SKM-1 treated with dmso at 0.1 percent for 144 hours (cell line): ENCODE data around the gene INTS1.
"Not testable (repeated sequence)": the region's sequence is repeated elsewhere in the genome, so short reads cannot be mapped to it uniquely, and the experiment has no call there.

ENCODE experiments used
- DNase-seq: peaks from one replicate; lab custom pipeline; 2025; ENCODE audit not compliant: unreplicated experiment; lab: John Stamatoyannopoulos, UW

The INTS1 gene

DNA sequence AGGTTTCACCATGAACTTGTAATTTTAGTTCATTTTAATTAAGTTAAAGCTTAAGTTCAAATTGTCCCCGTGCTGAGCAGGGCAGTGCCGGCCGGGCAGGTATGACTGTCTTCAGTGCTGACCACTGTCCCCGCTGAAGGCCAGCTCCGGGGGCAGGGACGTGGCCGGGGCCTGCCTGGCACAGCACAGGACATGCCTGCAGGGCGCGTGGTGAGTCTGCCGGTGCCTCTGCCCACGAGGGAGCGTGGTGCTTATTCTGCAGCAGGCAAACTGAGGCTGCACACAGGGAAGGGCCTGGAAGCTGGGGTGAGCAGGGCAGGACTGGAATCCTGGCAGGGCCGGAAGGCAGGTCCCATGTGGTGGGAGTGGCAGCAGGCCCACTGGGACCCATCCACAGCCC, 54.7 kb downstream of the INTS1 start:
- DNase-seq = no peak

DNA sequence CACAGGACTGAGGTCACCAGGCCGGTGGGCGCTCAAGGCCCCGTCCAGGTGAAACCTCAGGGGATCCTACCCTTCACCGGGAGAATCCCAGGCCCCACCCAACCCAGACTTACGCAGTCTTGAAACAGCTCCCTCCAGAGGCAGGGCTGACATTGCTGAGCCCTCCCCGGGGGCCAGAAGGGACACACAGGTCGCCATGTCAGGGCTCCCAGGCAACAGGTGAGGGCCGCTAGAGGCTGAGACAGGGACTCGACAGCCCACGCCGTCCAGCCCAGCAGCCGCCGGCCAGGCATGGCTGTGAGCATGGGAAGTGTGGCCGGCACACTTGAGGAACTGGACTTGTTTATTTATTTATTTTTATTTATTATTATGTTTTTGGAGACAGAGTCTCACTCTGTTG, 55.2 kb downstream of the INTS1 start:
- no peak for DNase-seq

DNA sequence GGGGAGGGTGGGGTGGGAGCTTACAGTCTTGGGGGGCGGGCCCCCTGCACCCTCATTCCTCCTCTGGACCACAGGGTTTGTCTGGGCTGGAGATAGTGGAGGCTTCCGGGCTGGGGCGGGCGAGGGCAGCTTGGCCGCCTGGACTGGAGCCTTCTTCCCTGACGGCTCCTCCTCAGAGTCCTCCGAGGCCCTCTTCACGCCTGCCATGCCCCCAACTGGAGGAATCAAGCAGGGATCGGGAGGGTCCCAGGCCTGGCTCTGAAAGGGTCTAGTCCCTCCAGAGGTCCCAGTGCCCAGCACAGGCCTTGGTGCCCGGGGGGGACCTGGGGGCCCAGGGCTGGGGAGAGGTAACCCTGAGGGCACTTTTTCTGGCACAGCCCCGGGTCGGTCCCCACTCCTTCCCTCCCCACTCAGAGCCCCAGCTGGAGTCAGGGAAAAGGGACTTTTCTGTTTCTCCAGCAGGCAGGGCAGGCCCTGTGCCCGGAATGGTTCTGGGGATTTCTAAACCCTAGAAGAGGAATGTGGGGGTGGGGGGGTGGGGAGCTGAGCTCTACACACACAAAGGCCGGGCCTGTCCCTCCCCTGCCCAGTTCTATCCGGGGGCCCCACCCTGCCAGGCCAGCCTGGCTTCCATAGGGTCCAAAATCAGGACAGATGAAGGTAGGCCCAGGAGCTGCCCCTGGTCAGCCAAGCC, 56.5 kb downstream of the INTS1 start:
- no peak for DNase-seq

DNA sequence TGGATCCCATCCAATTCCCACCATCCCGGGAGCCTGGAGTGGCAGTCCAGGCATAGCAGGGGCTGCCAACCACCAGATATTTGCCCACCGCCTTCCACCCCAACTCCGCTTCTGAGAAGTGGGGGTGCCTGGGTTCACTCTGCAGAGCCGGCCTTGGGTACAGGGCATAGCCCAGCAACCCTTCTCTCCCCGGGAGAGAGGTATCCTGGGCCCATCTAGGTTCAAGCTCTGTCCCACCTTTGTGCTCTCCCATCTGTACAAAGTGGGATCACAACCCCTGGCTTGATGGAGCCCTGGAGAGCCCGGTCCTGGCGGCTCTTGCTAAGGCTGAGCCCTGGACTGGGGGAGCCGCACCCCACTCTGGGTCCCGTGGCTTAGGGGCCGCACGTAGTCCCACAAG, 57.1 kb downstream of the INTS1 start:
- DNase-seq = no peak

DNA sequence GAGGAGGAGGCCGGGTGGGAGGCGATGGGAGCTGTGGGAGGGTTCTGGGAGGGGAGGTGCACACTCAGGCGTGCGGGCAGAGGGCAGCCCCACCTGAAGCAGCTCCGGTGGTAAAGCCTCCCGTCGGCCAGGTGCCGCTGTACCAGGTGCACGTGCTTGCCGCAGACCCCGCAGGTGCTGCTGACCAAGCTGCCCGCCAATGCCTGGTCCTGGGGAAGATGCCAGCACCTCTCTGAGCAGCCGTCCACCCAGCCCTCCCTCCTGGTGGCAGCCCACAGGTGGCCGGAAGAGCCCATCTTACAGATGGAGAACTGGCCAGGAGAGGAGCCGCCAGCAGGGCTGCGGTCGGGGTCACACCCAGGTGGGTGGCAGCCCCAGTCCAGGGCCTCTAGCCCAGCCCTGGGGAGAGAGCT, 57.6 kb downstream of the INTS1 start:
- no peak for DNase-seq

DNA sequence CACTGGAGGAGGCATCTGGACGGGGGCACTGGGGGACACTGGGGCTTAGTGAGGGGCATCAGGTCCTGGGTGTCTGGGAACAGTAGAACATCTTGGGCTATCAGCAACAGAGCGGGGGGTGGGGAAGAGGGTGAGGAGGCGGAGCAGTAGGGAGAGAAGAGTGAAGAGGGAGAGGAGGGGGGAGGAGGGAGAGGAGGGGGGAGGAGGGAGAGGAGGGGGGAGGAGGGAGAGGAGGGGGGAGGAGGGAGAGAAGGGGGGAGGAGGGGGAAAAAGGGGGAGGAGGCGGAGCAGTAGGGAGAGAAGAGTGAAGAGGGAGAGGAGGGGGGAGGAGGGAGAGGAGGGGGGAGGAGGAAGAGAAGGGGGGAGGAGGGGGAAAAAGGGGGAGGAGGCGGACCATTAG, 58.2 kb downstream of the INTS1 start:
- DNase-seq = not testable (repeated sequence)

DNA sequence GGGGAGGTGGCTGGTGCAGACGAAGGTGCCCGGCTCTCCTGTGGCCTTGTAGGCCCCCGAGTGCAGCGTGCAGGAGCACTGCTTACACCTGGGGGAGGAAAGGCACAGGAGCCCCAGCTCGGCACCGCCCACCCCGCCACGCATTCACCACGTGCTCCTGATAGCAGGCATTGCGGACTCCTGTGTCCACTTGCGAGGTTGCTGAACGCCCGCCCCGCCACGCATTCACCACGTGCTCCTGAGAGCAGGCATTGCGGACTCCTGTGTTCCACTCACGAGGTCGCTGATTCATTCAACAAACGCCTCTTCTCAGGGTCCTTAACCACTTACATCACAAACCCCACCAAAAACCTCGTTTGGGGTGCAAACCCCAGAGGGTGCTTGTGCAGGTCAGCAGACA, 58.8 kb downstream of the INTS1 start:
- DNase-seq = no peak

DNA sequence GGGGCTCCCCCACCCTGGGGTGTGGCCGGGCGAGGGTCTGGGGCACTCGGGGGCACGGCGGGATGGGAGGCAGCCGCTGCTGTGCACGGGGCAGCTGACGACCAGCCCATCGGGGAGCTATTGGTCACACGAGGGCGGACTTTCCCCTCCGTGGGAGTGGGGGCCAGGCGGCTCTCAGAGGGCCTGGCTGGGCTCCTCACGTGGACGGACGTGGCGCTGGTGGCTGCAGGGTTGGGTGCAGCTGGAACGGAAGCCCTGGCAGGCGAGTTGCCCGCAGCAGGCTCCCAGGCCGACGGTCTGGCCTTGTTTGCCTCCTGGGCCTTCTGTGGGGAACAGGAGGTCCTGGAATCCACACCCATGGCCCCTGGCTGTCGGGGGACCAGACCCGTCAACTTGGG, 59.3 kb downstream of the INTS1 start:
- no peak for DNase-seq

DNA sequence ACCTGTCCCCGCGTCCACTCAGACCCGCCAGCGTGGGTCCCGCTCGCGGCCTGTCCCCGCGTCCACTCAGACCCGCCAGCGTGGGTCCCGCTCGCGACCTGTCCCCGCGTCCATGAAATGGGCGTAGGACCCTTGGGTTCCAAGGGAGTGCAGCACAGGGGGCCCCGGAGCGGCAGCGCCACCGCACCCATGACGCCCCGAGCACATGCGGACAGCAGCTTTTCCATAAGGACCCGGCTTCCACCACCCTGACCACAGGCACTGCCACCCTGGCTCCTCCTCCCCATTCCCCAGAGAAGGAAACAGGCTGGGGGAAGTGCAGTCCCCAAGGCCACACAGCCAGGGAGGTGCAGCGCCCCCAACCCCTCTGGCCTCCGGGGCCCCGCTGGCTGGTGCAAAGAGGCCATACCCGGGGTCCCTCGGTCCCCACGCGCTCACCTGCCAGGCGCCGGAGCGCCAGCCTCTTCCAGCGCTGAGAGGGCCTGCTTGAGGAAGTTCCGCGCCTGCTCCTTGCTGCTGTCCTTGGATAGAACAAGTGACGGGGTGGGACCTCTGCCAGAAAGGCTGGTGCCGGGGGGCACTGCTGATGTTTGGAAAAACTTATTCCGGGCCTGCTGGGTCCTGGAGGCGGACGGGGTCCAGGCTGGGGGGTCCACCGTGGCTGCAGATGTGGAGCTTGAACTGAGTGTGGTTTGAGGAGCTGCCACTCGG, 59.8 kb downstream of the INTS1 start:
- no peak for DNase-seq

DNA sequence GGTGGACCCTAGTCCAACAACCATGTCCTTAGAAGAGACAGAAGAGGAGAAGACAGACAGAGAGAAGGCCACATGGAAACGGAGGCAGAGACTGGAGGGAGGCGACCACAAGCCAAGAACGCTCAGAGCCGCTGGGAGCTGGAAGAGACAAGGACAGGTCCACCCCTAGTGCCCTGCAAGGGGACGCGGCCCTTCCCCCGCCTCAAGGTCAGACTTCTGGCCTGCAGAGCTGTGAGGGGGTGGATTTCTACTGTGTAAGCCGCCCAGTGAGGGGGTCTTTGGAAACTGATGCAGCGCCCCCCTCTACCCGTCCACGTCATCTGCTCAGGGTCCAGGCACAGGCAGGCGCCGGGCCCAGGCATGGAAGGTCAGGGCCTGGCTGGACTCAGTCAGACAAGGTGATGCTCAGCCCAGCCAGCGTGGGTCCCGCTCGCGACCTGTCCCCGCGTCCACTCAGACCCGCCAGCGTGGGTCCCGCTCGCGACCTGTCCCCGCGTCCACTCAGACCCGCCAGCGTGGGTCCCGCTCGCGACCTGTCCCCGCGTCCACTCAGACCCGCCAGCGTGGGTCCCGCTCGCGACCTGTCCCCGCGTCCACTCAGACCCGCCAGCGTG, 60.5 kb downstream of the INTS1 start:
- not testable (repeated sequence) for DNase-seq

DNA sequence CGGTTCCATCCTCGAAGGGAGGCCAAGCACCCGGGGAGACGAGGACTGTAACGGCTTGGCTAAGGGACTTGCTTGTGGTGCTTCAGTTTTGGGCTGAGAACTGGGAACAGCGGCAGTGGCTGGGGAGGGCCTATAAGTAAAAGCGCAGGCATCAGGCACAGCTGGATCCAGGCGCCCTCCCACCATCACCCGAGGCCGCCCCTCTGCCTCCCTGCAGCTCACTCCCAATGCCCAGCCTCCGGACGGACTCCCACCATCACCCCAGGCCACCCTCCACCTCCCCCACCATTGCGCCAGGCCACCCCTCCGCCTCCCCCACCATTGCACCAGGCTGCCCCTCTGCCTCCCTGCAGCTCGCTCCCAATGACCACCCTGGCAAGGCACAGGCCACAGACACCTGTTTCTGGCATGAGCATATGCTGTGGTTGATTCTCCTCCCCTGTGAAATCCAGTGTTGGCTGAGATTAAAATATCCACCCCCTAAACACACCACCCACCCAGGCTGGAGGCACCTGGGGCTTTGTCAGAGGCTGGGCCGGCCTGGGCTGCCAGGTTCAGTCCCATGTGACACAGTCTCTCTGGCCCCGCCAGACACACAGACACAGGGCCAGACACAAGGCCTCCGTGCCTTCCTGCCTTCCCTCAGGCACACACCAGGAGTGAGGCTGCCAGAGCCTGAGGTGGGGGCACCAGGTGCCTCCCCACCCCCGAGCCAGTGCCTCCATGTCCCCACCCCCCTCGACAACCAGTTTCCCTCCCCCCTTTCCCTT, 61.6 kb downstream of the INTS1 start:
- DNase-seq = no peak

DNA sequence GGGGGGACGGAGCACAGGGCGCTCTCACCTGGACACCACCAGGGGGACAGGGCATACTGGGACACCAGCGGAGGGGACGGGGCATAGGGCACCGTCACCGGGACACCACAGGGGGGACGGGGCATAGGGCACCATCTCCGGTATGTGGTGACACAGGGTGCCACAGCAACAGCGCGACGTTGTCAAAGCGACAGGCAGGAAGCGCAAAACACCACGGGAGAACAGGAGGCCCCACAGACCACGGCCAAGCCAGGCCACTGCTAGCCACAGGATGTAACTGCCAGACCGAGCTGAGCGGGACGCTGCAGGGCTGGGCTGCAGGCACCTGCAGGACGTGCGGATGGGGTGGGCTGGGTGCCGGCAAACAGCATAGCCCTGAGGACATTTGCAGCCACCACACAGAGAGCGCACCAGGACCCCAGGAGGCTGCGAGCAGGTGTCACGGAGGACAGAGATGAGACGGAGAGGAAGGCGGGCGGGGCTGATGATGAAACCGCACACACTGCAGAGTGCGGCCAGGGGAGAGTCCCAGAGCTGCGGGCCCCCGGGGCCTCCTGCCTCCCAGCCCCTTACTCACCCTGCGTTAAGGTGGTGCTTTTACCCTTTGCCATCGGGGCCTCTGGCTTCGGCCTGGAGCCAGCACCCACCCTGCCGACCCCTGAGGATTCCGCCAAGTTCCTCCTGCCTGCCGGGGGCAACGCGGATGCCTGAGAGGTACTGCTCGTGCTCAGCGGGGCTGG, 62.4 kb downstream of the INTS1 start:
- DNase-seq = no peak

DNA sequence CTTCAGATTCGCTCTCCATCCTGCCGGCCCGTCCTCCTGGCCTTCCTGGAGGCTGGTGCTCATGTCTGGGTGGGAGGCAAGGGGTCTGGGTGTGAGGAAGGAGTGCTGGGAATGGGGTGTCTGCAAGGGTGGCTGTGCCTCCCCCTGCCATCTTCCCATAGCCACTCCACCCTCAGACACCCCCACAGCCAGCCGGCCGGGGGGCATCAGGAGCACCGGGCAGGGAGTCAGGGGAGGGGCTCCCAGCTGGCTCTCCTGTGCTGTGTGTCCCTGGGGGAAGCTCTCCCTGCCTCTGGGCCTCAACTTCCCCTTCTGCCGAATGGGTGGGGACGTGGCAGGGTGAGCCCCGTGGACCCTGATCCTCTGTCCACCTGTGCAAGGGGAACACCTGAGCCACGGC, 63.6 kb downstream of the INTS1 start:
- no peak for DNase-seq

DNA sequence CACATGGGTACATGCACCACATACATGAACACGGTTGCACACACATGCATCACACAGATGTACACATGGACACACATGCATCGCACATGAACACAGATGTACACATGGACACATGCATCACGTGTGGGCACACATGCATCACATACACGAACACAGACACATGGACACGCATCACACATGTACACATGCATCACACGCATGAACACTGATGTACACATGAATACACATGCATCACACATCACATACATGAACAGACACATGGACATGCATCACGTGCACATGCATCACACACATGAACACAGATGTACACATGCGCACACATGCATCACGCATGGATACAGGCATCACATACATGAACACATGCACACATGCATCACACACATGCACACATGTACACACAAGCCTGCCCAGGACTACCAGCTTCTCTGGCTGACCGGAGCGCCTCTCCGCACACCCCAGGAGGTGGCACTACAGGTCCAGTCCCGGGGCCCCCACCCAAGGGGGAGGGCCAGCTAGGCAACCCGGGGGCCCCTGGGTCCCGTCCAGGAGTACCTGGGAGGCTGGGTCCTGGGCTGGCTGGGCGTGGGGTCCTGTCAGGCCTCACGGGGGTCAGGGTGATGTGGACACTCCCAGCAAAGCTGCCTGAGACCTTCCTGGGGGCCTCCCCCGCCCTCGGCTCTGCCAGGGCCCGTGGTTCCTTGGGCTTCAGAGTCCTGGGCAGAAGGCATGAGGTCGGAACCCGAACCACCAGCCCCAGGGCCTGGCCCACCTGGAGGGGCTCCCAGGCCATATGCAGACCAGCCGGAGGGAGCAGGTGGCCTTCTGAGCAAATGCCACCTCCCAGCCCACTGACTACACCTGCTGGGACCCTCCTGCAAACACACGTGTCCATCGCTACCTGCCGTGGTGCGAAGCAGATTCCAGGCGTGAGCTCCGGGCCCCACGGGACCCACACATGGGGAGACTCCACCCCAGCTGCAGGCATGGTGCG, 64.5 kb downstream of the INTS1 start:
- DNase-seq = no peak

DNA sequence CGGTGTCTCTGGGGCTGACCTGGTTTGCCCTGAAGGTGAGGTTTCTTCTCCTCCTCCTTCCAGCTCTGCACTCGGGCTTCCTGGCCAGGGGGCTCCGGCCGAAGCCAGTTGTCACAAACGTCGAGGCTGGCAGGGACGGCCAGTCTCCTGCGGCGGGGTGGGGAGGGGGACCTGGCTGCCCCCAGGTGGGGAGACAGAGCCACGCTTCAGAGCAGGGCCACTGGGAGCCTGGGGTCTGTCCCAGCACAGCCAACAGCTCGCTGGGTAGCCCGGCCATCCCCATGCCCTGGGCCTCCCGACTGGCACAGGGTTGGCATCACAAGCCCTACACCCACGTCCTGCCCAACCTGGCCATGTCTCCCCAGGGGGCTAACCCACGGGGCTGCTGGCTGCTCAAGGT, 65.4 kb downstream of the INTS1 start:
- no peak for DNase-seq

DNA sequence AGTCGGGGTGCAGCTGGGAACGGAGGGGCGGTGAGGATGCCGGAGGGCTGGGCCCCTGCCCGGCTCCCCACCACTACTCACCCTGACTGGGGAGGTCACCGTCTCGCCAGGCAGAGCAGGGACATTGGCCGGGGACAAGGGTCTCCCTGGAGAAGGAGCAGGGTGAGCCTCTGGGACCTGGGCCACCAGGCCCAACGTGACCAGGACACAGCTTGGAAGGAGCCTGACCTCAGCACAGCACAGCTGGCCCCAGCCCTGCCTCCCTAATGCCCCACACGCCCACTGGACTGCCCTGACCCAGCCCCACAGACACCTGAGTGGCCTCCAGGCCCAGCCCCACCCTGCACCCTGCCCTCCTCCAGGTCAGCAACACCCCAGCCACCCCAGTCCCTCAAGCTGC, 66.0 kb downstream of the INTS1 start:
- DNase-seq = no peak

DNA sequence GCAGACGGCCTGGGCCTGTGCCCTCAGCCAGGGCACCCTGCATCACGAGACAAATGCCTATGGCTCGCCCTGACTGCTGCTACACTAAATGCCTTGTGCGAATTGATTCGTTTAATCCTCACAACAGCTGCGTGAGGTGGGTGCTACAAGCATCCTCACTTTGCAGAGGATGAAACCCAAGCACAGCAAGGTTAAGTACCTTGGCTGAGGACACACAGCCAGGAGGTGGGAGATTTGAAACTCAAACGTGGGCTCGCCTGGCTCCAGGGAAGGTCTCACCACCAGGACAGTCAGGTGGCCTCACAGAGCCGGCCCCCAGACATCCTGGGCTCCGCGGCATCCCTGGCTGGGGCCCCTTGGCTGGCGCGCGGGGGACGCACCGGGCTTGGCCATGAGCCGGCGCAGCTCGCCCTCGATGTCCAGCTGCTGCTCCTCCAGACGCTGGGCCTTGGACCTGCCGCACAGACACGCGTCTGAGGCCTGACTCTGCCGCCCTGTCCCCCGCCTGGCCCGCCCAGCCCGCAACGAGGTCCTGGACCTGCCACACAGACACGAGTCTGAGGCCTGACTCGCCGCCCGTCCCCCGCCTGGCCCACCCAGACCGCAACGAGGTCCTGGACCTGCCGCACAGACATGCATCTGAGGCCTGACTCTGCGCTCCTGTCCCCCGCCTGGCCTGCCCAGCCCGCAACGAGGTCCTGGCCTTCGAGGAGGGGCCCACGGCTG, 66.9 kb downstream of the INTS1 start:
- no peak for DNase-seq

DNA sequence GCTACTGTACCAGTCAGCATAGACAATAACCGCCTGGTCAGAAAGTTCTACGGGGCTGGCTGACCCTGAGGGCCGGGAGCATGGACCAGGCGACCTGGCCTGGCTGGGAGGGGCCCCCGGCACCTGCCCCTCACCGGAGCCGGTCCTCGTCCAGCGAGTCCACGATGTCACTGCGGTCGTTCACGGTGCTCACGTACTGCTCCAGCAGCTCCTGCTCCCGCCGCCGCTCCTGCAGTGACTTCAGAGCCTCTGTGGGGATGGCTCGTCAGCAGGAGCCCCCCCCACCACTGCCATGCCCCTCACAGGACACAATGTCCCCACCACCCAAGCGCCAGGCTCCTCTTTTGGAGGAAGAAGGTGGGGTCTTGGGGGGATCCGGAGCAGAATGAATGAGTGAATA, 67.6 kb downstream of the INTS1 start:
- DNase-seq = no peak
